PC-9 (cell line): Measurements from ENCODE around the gene BET1.

Experiments
- CTCF ChIP-seq: fragments of 200-600 bp; sonication (generic); conservative IDR thresholded peaks from 2 replicates; pipeline ENCODE4 v1.6.1; 2017; ENCODE audit warnings: mixed run types, antibody characterized with exemption, mild to moderate bottlenecking, moderate library complexity
- EZH2 ChIP-seq: fragments of 200-600 bp; sonication (generic); IDR thresholded peaks from 2 replicates; pipeline ENCODE4 v1.8.0; 2017; ENCODE audit warnings: antibody characterized with exemption, low read depth

GRCh38 chr7:94005753-94006152 is 1.6 kb upstream of the BET1 start:
- TF ChIP-seq CTCF (no peak), EZH2 (no peak)
